HG03442 (cell line): ENCODE data around the gene YPEL1.

ENCODE experiments used
- ATAC-seq: cut with Tn5 transposase; IDR thresholded peaks from one replicate; pipeline ENCODE4 v1.9.1; 2021; ENCODE audit warnings: mild to moderate bottlenecking, moderate library complexity; ENCODE audit not compliant: unreplicated experiment

YPEL1 gene

GRCh38 chr22:21735200-21736083 is at the start of gene YPEL1:
YPEL1 (minus strand) TSS chr22:21735794; CDS start chr22:21710744, 25,050 bp downstream.
- ATAC-seq, result peak; percentile 85

- no peak for ATAC-seq
Measured at GRCh38 chr22:21780259-21780658, 44.7 kb upstream of the YPEL1 start.

- no peak for ATAC-seq
Measured at GRCh38 chr22:21779444-21779843, 43.9 kb upstream of the YPEL1 start.

- ATAC-seq, result no peak
Measured at GRCh38 chr22:21778705-21779363, 43.2 kb upstream of the YPEL1 start.

- ATAC-seq, result no peak
Measured at GRCh38 chr22:21771631-21771976, 36.0 kb upstream of the YPEL1 start.

- ATAC-seq, result no peak
Measured at GRCh38 chr22:21768435-21768834, 32.8 kb upstream of the YPEL1 start.

GRCh38 chr22:21766691-21767462 is 31.3 kb upstream of the YPEL1 start:
- peak; percentile 52 for ATAC-seq

- no peak for ATAC-seq
Measured at GRCh38 chr22:21765909-21766529, 30.4 kb upstream of the YPEL1 start.

- no peak for ATAC-seq
Measured at GRCh38 chr22:21764038-21764804, 28.6 kb upstream of the YPEL1 start.

- no peak for ATAC-seq
Measured at GRCh38 chr22:21762712-21763581, 27.4 kb upstream of the YPEL1 start.

- ATAC-seq, result no peak
Measured at GRCh38 chr22:21761994-21762680, 26.5 kb upstream of the YPEL1 start.

GRCh38 chr22:21761086-21761485 is 25.5 kb upstream of the YPEL1 start:
- no peak for ATAC-seq

GRCh38 chr22:21760640-21761039 is 25.0 kb upstream of the YPEL1 start:
- ATAC-seq, result no peak

GRCh38 chr22:21759646-21760376 is 24.2 kb upstream of the YPEL1 start:
- no peak for ATAC-seq

GRCh38 chr22:21759093-21759492 is 23.5 kb upstream of the YPEL1 start:
- ATAC-seq, result no peak

- ATAC-seq, result no peak
Measured at GRCh38 chr22:21758091-21758864, 22.7 kb upstream of the YPEL1 start.

GRCh38 chr22:21755851-21756284 is 20.3 kb upstream of the YPEL1 start:
- no peak for ATAC-seq
